HUDEP-2 (cell line): ENCODE measurements around the gene PUS10.
"Not testable (repeated sequence)": the region's sequence is repeated elsewhere in the genome, so short reads cannot be mapped to it uniquely, and the experiment has no call there.

Experiments
- DNase-seq, 76 experiments: peaks; one replicate each; lab custom pipeline; 2025; ENCODE audit not compliant: unreplicated experiment in 76 of 76; lab: John Stamatoyannopoulos, UW

PUS10 gene

GRCh38 chr2:60945341-60945740 lies 72.7 kb downstream of the PUS10 start:
- DNase-seq: no peak

- DNase-seq: no peak
Observed at GRCh38 chr2:60939622-60940021, 78.4 kb downstream of the PUS10 start.

- DNase-seq: no peak
Observed at GRCh38 chr2:60938301-60938700, 79.8 kb downstream of the PUS10 start.

GRCh38 chr2:60936757-60937156 lies 81.3 kb downstream of the PUS10 start:
- no peak for DNase-seq

GRCh38 chr2:60934165-60934722 lies 83.8 kb downstream of the PUS10 start:
- DNase-seq: no peak

GRCh38 chr2:60932954-60933353 lies 85.1 kb downstream of the PUS10 start:
- no peak for DNase-seq

- not testable (repeated sequence) for DNase-seq
Observed at GRCh38 chr2:60932061-60932460, 86.0 kb downstream of the PUS10 start.

GRCh38 chr2:60926741-60927552 lies 91.1 kb downstream of the PUS10 start:
- DNase-seq: no peak

- no peak for DNase-seq
Observed at GRCh38 chr2:60925994-60926740, 91.9 kb downstream of the PUS10 start.

GRCh38 chr2:60907329-60907728 lies 110.7 kb downstream of the PUS10 start:
- DNase-seq: no peak

- DNase-seq: no peak
Observed at GRCh38 chr2:60906395-60906794, 111.7 kb downstream of the PUS10 start.

GRCh38 chr2:60905867-60906266 lies 112.2 kb downstream of the PUS10 start:
- not testable (repeated sequence) for DNase-seq

- not testable (repeated sequence) for DNase-seq
Observed at GRCh38 chr2:60901296-60901695, 116.8 kb downstream of the PUS10 start.

- DNase-seq: no peak
Observed at GRCh38 chr2:60899892-60900249, 118.2 kb downstream of the PUS10 start.

- no peak for DNase-seq
Observed at GRCh38 chr2:60899230-60899891, 118.7 kb downstream of the PUS10 start.

- no peak for DNase-seq
Observed at GRCh38 chr2:60898567-60898966, 119.5 kb downstream of the PUS10 start.
